ENCODE results near the gene PCYT1A.
"Not testable (repeated sequence)": the region's sequence is repeated elsewhere in the genome, so short reads cannot be mapped to it uniquely, and the experiment has no call there.

Gene PCYT1A

GRCh38 chr3:196284396-196284795, 3.1 kb downstream of the PCYT1A start:
- no peak for DNase-seq

DNA sequence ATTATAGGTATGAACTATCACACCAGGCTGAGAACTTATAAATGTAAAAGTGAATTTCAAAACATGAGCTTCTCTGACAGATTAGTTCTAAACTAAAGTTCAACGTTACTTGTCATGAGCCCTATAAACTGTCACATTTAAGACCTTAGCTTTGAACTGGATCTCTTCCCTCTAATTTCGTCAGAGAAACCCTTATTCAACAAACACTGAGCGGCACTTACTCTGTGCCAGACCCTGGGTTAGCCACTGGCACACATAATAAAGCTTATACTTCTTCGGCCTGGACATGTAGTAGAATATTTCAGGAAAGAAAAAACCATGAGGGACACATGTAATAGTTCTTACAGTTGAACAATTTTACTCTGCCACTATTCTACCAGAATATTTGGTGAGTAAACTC, 5.6 kb downstream of the PCYT1A start:
- DNase-seq, result no peak

GRCh38 chr3:196280689-196281440, 6.7 kb downstream of the PCYT1A start:
- DNase-seq, result no peak

DNA sequence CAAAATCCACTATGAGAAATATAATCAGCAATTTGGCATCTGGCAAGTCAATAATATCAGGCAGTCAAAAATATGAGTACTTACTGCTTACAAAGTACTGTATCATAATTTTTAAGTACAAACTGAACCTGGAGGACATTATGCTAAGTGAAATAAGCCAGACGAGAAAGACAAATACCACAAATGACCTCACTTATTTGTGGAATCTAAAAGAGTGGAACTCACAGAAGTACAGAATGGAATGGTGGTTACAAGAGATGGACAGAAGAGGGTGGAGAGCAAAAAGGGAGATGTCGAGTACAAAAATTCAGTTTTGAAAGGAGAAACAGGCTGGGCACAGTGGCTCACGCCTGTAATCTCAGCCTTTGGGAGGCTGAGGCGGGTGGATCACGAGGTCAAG, 12.4 kb downstream of the PCYT1A start:
- DNase-seq, result no peak

GRCh38 chr3:196274585-196274984, 12.9 kb downstream of the PCYT1A start:
- no peak for DNase-seq

DNA sequence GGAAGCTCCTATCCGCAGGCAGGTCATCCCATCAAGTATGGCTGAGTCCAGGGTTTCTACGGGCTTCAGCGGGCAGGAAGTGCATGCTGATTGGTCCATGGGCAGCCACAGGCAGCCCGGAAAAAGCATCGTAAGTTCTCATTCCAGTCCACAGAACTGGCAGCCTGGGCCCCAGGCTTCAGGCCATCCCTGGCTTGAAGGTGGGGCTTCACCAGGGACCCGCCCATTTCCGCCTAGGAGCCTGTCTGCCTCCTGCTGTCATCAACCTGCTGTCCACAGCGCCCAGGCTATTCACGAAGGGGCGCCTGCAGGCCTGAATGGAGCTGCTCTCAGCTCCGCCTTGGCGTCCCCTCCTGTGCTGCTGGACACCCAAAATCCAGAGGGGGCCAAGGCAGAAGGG, 13.9 kb downstream of the PCYT1A start:
- DNase-seq, result no peak

- no peak for DNase-seq
Measured at GRCh38 chr3:196272826-196273225, 14.7 kb downstream of the PCYT1A start.

GRCh38 chr3:196270499-196270898, 17.0 kb downstream of the PCYT1A start:
- DNase-seq, result no peak

- DNase-seq, result no peak
Measured at GRCh38 chr3:196268284-196269163, 19.0 kb downstream of the PCYT1A start.

DNA sequence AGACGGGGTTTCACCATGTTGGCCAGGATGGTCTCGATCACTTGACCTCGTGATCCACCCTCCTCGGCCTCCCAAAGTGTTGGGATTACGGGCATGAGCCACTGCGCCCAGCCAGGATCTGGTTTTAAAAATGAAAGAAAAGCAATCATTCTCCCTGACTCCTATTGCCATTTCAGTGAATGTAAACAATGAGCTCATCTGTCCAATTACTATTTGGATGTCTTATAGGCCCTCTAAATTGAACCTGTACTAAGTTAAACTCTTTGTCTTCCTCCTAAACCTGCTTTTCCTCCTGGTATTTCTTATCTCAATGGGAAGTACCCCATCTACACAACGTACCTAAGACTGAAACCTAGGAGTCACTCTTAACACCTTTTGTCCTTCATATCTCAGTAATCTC, 23.7 kb downstream of the PCYT1A start:
- no peak for DNase-seq

DNA sequence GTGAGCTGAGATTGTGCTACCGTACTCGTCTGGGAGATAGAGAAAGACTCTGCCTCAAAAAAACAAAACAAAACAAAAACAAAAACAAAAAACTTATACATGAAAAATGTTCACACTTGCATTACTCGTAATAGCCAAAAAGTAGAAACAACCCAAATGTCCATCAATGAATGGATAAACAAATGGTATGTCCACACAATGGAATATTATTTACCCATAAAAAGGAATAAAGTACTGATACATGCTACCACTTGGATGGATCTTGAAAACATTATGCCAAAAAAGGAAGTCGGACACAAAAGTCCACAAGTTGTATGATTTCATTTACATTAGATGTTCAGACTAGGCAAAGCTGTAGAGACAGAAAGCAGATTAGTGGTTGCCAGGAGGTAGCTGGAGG, 26.7 kb downstream of the PCYT1A start:
- no peak for DNase-seq

DNA sequence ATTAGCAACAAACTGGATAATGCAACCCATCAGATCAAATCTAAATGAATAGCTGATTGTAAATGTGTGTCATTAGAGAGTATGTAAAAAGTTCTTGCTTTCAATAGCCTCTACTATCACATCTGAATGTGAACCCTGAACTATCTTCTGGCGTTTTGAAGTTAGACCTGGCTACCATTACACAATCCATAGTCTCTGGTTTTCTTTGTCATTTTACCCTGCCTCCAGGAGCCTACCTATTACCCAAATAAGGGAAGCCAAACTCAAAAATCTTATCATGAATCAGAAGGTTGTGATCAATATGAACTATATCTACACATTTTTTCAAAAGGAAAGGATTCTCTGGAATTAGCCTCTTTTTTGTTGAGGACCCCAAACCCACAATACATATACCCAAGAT, 31.8 kb downstream of the PCYT1A start:
- DNase-seq, result no peak

GRCh38 chr3:196254376-196255283, 32.9 kb downstream of the PCYT1A start:
- DNase-seq, result no peak

- DNase-seq, result no peak
Measured at GRCh38 chr3:196251918-196252317, 35.6 kb downstream of the PCYT1A start.

GRCh38 chr3:196246612-196247308, 40.8 kb downstream of the PCYT1A start:
- DNase-seq, result no peak

GRCh38 chr3:196244166-196244565, 43.4 kb downstream of the PCYT1A start:
- DNase-seq, result not testable (repeated sequence)

DNA sequence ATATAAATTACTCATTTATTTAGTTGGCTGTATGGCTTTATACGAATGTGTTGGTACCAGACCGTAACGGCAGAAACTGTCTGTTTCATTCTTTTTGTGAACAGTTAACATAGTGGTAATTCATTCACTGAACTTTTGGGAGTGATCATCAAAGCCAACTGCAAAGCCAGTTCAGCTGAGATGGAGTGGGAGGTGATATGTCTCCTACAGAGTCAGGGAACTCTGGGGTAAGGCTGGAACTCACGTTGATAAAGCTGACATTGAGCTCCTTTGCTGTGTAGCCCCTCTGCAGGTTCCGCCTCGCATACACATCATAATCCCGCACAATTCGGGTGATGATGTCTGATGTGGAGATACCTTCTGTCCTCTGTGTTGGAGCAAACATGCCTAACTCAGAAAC, 45.8 kb downstream of the PCYT1A start:
- no peak for DNase-seq

GRCh38 chr3:196240424-196240823, 47.1 kb downstream of the PCYT1A start:
- DNase-seq, result no peak

- DNase-seq, result no peak
Measured at GRCh38 chr3:196238612-196239560, 48.6 kb downstream of the PCYT1A start.

DNA sequence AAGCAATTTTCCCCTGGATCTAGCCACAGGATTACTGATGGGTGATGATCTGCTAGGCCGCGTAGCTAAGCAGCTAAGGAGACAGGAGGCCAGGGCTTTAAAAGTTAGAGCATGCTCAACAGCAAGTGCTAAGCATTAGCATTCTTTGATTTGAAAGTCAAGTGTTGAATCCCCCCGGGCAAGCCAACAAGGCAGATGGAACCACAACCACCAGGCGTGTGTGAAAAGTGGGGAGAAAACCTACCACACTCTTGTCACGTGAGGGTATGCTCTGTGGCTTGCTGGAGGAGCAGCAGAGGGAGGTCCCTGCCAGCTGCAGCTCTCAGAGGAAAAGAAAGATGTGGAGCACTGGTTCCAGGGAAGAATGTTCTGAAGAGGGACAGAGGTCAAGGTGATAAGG, 50.3 kb downstream of the PCYT1A start:
- no peak for DNase-seq

- no peak for DNase-seq
Measured at GRCh38 chr3:196236223-196236622, 51.3 kb downstream of the PCYT1A start.

All from DMS79 treated with DMSO at 0.1 percent for 48 hours (cell line).